Stimulated activated CD4-positive, alpha-beta T cell treated with anti-CD3 and anti-CD28 coated beads, Interleukin-15, amount 100 ng/mL, for 1 hour (primary cell): ENCODE results near the gene MTOR.
"Not testable (repeated sequence)": the region's sequence is repeated elsewhere in the genome, so short reads cannot be mapped to it uniquely, and the experiment has no call there.

Experiments used
- DNase-seq, 2 donors: peaks; one replicate each; pipeline ENCODE4 v3.0.0-alpha.2; 2020; ENCODE audit warnings: low read depth in 1 of 2, low spot score in 1 of 2

MTOR gene

DNA sequence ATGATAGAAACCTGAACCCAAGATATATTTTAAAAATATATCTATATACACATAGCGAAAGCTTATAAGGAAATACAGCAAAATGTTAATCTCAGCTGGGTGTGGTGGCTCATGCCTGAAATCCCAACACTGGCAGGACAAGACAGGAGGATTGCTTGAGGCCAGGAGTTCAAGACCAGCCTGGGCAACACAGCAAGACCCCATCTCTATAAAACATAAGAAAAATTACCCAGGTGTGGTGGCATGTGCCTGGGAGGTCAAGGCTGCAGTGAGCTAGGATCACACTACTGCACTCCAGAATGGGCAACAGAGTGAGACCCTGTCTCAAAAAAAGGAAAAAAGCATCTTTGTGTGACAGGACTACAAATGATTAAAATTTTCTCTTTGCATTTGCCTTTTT, 196.6 kb downstream of the MTOR start:
- DNase-seq = no peak

DNA sequence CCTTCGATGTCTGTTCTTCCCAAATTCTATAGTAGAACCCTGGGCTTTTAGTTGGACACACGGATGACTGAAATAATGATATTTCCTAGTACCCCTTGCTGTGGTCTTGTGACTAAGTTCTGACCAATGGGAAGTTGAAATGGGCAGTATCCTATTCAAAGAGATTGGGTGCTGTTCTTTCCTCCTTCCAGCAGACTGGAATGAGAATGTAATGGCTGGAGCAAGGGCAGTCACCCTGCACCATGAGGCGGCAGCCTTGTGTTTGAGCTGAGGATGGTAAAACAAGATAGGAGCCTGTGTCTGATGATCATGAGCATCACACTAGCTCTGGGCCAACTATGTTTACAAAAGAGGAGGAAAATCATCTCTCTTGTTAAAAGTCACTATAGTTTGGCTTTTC, 197.4 kb downstream of the MTOR start:
- no peak for DNase-seq

DNA sequence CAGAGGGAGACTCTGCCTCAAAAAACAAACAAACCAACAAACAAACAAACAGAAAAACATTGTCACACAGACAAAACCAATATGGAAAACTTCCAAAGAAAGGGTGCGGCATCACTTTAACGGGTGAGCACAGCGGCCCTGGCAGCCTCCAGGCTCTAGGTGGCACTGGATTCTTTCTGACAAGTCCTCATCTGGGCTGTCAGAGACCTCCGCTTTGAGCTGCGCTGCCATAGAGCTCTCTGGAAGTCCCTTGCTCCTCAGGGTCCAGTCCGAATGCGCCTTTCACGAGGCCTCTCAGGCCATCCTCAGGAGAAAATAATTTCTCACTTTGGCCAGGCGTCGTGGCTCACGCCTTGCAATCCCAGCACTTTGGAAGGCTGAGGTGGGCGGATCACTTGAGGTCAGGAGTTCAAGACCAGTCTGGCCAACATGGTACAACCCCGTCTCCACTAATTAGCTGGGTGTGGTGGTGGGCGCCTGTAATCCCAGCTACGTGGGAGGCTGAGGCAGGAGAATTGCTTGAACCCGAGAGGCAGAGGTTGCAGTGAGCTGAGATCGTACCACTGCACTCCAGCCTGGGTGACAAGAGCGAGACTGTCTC, 198.3 kb downstream of the MTOR start:
- not testable (repeated sequence) for DNase-seq

DNA sequence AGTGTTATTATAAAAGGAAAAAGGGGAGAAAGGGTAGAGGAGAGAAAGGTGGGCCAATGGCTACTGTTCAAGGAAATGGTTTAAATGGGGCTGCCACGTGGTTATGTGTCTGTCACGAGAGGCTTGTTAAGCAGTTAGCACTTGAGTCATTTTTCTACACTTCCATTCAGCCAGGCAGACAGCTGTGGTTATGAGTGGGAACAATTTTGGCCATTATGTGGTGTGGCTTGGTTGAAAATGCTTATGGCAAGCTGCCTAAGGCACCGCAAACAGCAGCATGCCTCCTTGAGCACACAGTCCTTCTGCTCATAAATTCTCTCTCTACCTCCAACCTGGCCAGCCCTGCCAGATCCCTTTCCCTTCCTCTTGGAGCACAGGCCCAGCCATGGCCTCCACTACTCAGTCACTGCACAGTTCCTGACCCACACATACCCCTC, 199.4 kb downstream of the MTOR start:
- no peak for DNase-seq

DNA sequence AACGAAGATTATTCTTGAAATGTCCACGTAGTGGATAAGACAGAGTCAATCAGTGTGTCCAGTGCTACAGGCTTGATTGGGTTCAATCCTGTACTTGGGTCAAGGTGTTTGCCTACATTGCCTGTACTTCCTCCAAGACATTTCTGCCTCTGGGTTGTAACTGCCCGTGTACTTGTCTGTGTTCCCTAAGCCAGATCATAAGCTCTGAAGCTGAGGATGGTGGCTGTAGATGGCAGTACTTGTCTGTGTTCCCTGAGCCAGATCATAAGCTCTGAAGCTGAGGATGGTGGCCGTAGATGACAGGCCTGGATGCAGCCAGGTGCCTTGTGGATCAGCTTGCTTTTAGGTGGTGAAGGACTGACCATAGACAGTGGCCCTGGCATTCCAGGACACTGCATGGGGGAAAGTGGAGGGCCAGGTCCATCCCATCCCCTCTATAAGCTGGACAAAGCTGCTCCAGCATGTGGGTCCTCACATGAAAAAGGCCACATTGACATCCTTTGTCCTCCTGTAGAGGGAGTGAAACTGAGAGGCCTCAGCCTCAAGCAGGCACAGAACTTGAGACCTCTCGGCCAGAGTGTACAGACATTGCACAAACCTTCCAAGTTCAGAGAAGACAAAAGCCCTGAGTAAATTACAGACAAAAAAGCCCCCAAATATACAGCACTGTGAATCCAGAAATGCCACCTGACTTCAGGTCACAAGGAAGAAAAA, 200.5 kb downstream of the MTOR start:
- DNase-seq = no peak

DNA sequence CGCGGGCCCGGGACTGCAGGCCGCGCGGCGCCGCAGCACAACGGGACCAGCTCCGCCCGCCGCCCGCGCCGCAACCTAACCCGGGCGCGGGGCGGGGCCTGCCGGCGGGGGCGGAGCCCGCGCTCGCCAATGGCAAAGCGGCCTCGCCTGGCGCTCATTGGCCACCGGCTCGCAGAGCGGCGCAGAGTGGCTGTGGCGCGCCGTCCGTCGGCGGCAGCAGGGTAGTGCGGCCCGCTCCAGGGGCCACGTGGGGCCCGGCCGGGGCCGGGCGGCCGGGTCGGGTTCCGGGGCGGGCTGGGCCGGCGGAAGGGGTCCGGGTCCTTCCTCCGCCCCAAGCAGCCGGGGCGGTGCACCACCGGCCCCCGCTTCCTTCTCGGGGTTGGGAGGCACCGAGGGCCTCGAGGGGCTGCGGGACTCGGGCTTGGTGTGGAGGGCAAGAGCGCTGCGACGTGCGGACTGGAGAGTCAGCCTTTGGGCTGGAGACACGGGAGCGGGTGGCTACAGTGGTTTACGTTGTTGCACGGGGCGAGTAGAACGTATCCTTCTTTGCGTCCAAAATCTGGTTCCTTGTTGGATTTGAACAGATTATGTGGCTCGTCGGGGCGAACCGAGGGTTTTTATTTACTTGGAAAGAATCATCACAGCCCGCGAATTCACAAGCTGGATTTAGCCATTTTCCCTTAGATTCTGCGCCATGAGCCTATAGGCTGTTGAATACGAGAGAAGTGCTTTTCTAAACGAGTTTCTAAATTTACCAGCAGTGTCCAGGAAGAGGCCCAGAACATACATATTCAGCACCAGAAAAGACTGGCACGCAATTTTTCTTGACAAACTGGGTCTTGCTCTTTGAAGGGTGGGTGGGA, 202.2 kb downstream of the MTOR start, which contains the start of gene SRM:
Gene SRM, minus strand, starts transcription at position 51 of the 863 bp plus-strand sequence. CDS start 75 bp downstream, outside the sequence.
- DNase-seq = peak; percentile 89 to 92

DNA sequence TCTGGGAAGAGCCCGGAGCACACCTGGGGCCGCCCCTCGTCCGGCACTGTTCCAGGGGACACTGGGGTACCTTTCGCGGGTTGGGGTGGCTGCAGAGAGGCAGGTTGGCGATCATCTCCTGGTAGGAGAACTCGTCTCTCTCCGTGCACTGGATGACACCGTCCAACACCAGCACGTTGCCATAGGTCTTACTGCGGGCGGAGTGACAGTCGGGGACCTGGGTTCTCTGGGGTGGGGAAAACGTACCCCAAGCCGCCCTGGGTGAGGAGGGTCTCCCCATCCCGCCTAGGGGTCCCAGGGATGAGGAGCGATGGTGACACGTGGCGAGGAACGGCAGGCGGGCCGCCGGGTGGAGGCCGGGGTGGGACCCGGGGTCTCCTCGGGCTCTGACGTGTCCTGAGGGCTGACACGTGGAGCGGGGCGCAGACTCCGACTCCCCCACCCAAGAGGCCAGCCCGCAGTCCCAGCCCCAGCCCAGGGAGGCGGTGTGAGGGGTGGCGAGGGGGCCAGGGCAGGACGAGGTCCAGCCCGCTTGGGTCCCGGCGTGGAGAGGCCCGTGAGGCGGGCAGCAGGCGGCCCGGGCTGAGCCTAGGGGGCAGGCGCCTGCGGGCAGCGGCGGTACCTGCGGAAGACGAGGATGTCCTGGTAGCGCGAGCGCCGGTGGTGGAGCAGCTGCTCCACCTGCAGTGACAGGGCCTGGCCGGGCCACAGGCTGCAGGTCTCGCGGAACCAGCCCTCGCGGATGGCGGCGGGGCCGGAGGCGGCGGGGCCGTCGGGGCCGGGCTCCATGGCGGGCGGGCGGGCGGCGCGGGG, 203.0 kb downstream of the MTOR start:
- no peak for DNase-seq

DNA sequence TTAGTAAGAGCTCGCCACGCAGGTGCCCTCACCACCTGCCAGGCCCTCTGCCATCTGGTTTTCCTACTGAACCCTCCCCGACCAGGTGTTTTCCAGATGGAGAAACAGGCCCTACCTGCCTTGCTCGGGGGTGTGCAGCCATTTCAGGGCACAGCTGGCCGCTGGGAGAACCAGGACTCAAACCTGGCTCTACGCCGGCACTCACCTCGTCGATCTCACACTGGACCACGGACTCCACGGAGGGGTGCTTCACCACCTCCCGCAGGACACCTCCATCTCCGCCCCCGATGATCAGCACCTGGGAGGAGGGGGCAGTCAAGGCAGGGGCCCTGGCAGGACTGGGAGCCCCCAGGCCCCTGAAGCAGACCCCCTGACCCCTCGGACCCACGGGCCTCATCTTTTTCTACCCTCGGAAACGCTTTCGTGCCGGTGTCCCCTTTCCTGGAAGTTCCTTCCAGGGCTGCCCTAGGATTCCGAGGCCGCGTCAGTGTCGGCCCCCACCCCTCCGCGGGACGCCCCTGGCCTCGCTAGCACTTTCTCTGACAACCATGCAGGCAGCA, 203.7 kb downstream of the MTOR start:
- DNase-seq = no peak

DNA sequence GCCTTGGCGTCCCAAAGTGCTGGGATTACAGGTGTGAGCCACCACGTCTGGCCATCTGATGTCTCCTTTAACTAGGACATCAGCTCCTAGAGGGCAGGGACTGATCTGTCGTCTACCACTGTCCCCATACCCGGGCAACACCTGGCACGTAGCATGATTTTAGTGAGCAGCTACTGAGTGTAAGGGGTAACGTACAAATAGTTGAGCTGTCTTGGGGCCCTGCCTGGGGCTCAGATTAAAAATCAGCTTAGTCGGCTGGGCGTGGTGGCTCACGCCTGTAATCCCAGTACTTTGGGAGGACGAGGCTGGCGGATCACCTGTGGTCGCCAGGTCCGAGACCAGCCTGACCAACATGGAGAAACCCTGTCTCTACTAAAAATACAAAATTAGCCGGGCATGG, 204.3 kb downstream of the MTOR start:
- no peak for DNase-seq

DNA sequence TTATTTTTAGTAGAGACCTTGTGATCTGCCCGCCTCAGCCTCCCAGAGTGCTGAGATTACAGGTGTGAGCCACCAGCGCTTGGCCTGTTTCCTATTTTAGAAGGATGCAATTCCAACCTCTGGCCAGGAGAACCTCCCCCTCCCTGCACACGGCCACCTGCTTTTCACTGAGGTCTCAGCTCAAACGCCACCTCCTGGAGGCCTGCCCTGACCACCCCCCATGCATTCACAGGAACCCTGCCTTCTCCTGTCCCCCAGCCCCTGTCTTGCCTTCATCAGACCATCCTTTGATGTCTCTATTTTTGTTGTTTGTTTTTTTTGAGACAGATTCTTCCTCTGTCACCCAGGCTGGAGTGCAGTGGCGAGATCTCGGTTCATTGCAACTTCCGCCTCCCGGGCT, 204.9 kb downstream of the MTOR start:
- DNase-seq = no peak
